GM19395 (cell line): Measurements from ENCODE around the gene COQ3.

Source experiments
- ATAC-seq: cut with Tn5 transposase; IDR thresholded peaks from one replicate; pipeline ENCODE4 v1.9.1; 2021; ENCODE audit warnings: mild to moderate bottlenecking, moderate library complexity; ENCODE audit not compliant: unreplicated experiment

COQ3 gene

GRCh38 chr6:99334526-99335127 lies 59.4 kb downstream of the COQ3 start:
- peak; percentile 49 for ATAC-seq

DNA sequence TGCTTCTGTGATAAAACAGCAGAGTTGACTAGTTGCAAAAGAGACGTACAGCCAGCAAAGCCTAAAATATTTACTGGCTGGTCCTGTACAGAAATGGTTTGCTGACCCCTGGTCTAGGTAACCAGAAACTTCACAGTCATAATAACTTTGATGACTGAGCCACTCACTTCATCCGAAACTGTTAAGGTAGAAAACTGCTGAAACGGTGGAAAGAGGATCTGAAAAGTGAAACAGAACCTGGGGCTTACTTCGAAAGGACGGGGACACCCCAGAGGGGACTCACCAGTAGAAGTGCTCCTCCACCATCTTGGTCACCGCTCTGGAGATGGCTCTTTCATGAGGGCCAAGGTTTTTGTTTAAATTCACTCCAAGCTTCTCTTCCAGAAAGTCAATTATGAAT lies 60.9 kb downstream of the COQ3 start:
- ATAC-seq = peak; percentile 90

DNA sequence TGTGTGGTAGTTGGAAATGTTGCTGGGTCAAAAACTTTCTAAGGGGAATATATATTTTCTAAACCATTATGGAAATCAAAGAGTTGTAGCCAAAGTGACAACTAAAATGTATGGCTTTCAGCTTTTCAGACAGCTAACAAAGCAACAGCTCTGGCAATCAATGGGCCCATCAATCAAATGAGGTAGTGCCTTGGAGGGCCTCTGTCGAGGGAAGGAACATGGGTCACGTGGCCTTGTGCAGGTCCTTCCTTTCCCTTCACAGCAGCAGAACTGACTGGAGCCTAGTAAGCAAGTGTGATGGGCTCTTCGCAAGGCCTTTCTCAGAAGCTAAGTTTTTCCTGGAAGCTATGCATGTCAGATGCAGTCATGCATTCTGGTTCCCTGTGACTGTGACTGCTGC lies 62.5 kb downstream of the COQ3 start:
- ATAC-seq = no peak

GRCh38 chr6:99330159-99330558 lies 63.8 kb downstream of the COQ3 start:
- ATAC-seq = peak; percentile 65

- ATAC-seq = no peak
Observed at GRCh38 chr6:99324996-99325395, 69.0 kb downstream of the COQ3 start.
